Liver (tissue), 9 donors: Measurements from ENCODE around the gene PPM1G. TPM values are rescaled to one million over a fixed set of nuclear protein-coding genes. Genes with fewer than 3 reads are reported as not detected.

Experiments used
- DNase-seq: peaks from one replicate; pipeline ENCODE4 v3.0.0-alpha.2; 2017; ENCODE audit warnings: low spot score
- H3K27ac ChIP-seq, 2 donors: one replicate each; pipeline ENCODE4 v1.7.0; 2013; ENCODE audit warnings: inconsistent platforms in 2 of 2, low read length in 2 of 2, control low read depth in 1 of 2, low read depth in 1 of 2, mild to moderate bottlenecking in 1 of 2
- H3K27me3 ChIP-seq, 4 donors: one replicate each; pipeline versions ENCODE4 v1.6.1 to v1.7.0; 2013; ENCODE audit warnings: low read length in 3 of 4, inconsistent platforms in 1 of 4, mild to moderate bottlenecking in 1 of 4, moderate library complexity in 1 of 4; ENCODE audit not compliant: control insufficient read depth in 4 of 4, insufficient read depth in 4 of 4
- H3K36me3 ChIP-seq, 4 donors: one replicate each; pipeline versions ENCODE4 v1.6.1 to v1.7.0; 2013; ENCODE audit warnings: low read length in 3 of 4, mild to moderate bottlenecking in 3 of 4, low read depth in 1 of 4, moderate library complexity in 1 of 4; ENCODE audit not compliant: control insufficient read depth in 4 of 4, insufficient read depth in 3 of 4
- H3K4me1 ChIP-seq, 4 donors: one replicate each; pipeline versions ENCODE4 v1.6.1 to v1.7.0; 2013; ENCODE audit warnings: low read length in 3 of 4, mild to moderate bottlenecking in 3 of 4, moderate library complexity in 1 of 4; ENCODE audit not compliant: control insufficient read depth in 4 of 4, insufficient read depth in 4 of 4
- H3K4me3 ChIP-seq, 3 donors: one replicate each; pipeline versions ENCODE4 v1.6.1 to v1.7.0; 2013; ENCODE audit warnings: low read length in 3 of 3, control low read depth in 1 of 3, low read depth in 1 of 3, mild to moderate bottlenecking in 1 of 3
- H3K9ac ChIP-seq, 2 donors: one replicate each; pipeline ENCODE4 v1.7.0; 2013; ENCODE audit warnings: low read length in 2 of 2, mild to moderate bottlenecking in 2 of 2, moderate library complexity in 2 of 2, control low read depth in 1 of 2, low read depth in 1 of 2
- H3K9me3 ChIP-seq, 4 donors: one replicate each; pipeline versions ENCODE4 v1.6.1 to v1.7.0; 2013; ENCODE audit warnings: low read length in 3 of 4; ENCODE audit not compliant: control insufficient read depth in 4 of 4
- CTCF ChIP-seq: fragments of 150-350 bp; IDR thresholded peaks from 2 replicates; pipeline ENCODE4 v1.5.1; 2017; ENCODE audit warnings: improper control_type of control experiment, low read depth, low read length; ENCODE audit not compliant: missing input control
- FOXA1 ChIP-seq: IDR thresholded peaks from 2 replicates; pipeline ENCODE4 v1.6.1; 2016; ENCODE audit warnings: antibody characterized with exemption
- GABPA ChIP-seq, 2 donors: IDR thresholded peaks in 1 of 2; conservative IDR thresholded peaks in 1 of 2; 2 replicates each; pipeline ENCODE4 v1.6.1; 2016; ENCODE audit warnings: antibody characterized with exemption in 2 of 2, mild to moderate bottlenecking in 1 of 2, moderate library complexity in 1 of 2
- HNF4A ChIP-seq, 2 donors: conservative IDR thresholded peaks; 2 replicates each; pipeline ENCODE4 v1.6.1; 2016; ENCODE audit warnings: antibody characterized with exemption in 2 of 2, mild to moderate bottlenecking in 2 of 2
- JUND ChIP-seq, 2 donors: IDR thresholded peaks; 2 replicates each; pipeline ENCODE4 v1.6.1; 2016; ENCODE audit warnings: antibody characterized with exemption in 2 of 2
- NR2F2 ChIP-seq: IDR thresholded peaks from 2 replicates; pipeline ENCODE4 v1.6.1; 2016; ENCODE audit warnings: antibody characterized with exemption
- RAD21 ChIP-seq, 2 donors: IDR thresholded peaks; 2 replicates each; pipeline ENCODE4 v1.6.1; 2016; ENCODE audit warnings: antibody characterized with exemption in 2 of 2, mild to moderate bottlenecking in 2 of 2
- RXRA ChIP-seq, 2 donors: IDR thresholded peaks; 2 replicates each; pipeline ENCODE4 v1.6.1; 2017 to 2018; ENCODE audit warnings: antibody characterized with exemption in 2 of 2, mild to moderate bottlenecking in 1 of 2
- TAF1 ChIP-seq: conservative IDR thresholded peaks from 2 replicates; pipeline ENCODE4 v1.6.1; 2016; ENCODE audit warnings: antibody characterized with exemption, mild to moderate bottlenecking
- YY1 ChIP-seq: IDR thresholded peaks from 2 replicates; pipeline ENCODE4 v1.6.1; 2016; ENCODE audit warnings: antibody characterized with exemption, mild to moderate bottlenecking
- WGBS: extraction: QIAGEN DNeasy Blood & Tissue Kit; methylation state at CpG from one replicate; pipeline ENCODE4 v1.1.7; 2013; 5-methylcytosine and 5-hydroxymethylcytosine counted together
- polyA plus RNA-seq, 2 donors: library from polyadenylated mRNA; stranded (reverse) in 1 of 2; unstranded in 1 of 2; fragments of 200-250 nt in 1 of 2; fragments of >200 nt in 1 of 2; fragmentation: Nextera tagmentation in 1 of 2; extraction: Ambion mirVana in 1 of 2; gene quantifications; one replicate each; pipeline versions ENCODE4 v1.2.1 to v1.2.3, GENCODE V29; 2013 to 2015
- total RNA-seq, 2 donors: library from RNA; depleted of rRNA; stranded (reverse); fragments of >200 nt; gene quantifications; one replicate each; pipeline ENCODE4 v1.2.3, GENCODE V29; 2014
- donor health status: healthy.
- donor health status: healthy.
- donor health status: healthy.
- donor health status: healthy.
- donor health status: healthy.

Gene PPM1G
- total and polyA plus RNA-seq, 4 donors, result 26.4 to 45.5 (median 33.1) TPM

GRCh38 chr2:27416151-27416550, 6.8 kb upstream of the PPM1G start:
- Histone ChIP-seq H3K9ac (no peak overlapping the region), H3K27me3 (no peaks in the 10 kb centered on the region), H3K4me1 (no peaks in the 10 kb centered on the region), H3K27ac (no peak overlapping the region), H3K4me3 (no peak overlapping the region), H3K9me3 (no peaks in the 10 kb centered on the region), H3K36me3 (no peaks in the 10 kb centered on the region)
- 94% methylated on average over 6 of the region's 6 CpGs for WGBS
- DNase-seq, result no peak
- TF ChIP-seq JUND (IDR thresholded peaks at IDR 0.05), result no peak
- TF ChIP-seq RAD21 (IDR thresholded peaks at IDR 0.05), result no peak
- no peak for TF ChIP-seq FOXA1
- no peak for TF ChIP-seq NR2F2
- no peak for TF ChIP-seq GABPA (IDR thresholded peaks at IDR 0.05 in 1 of 2, conservative IDR thresholded peaks at IDR 0.05 in 1 of 2)
- no peak for TF ChIP-seq TAF1
- TF ChIP-seq RXRA (IDR thresholded peaks at IDR 0.05), result no peak
- TF ChIP-seq CTCF, result no peak

GRCh38 chr2:27412419-27413152, 3.2 kb upstream of the PPM1G start:
- H3K9ac ChIP-seq, result no peak overlapping the region
- 88% methylated on average over 9 of the region's 9 CpGs for WGBS

More at GRCh38 chr2:27412419-27413152, 3.2 kb upstream of the PPM1G start:
- peaks cover 4 to 19% (median 13%) of the 10 kb centered on the region in 4 donors for H3K4me1 ChIP-seq
- TF ChIP-seq YY1 (no peak), FOXA1 (no peak), HNF4A (conservative IDR thresholded peaks at IDR 0.05) (no peak), CTCF (no peak)
- no peaks in the 10 kb centered on the region for H3K36me3 ChIP-seq
- H3K27me3 ChIP-seq, result no peaks in the 10 kb centered on the region
- no peak for DNase-seq
- no peaks in the 10 kb centered on the region for H3K9me3 ChIP-seq
- H3K27ac ChIP-seq, result no peak overlapping the region
- no peak overlapping the region for H3K4me3 ChIP-seq
